Measurements from ENCODE around the gene TBC1D9. TPM values are rescaled to one million over a fixed set of nuclear protein-coding genes. Genes with fewer than 3 reads are reported as not detected.

TBC1D9 gene
- total RNA-seq, 6 experiments from 2014 or later = 6.6 to 17.9 (median 9.4) TPM

DNA sequence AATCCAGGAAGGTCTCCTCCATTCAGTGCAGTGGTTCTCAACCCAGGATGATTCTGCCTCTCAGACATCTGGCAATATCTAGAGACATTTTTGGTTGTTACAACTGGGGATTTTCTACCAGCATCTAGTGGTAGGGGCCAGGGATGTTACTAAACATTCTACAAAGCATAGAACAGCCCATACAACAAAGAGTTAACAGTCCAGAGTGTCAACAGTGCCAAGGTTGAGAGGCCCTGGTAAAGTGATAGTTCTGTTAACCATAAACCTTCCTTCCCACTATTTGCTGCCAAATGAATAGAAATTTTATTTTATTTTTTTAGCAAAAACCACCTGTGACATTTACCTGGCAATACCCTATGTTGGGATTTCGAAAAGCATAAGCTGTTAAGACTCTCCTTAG lies 94.6 kb downstream of the TBC1D9 start:
- no peaks in the 10 kb centered on the region for H3K4me1 ChIP-seq
- ATAC-seq (no peak), DNase-seq (no peak)
- H3K9me3 ChIP-seq = no peaks in the 10 kb centered on the region
- H3K4me3 ChIP-seq = no peak overlapping the region
- no peaks in the 10 kb centered on the region for H3K27me3 ChIP-seq
- peaks cover 0 to 30% (median under 1%) of the 10 kb centered on the region in 4 donors for H3K36me3 ChIP-seq
- H3K27ac ChIP-seq = no peak overlapping the region
- WGBS (ENCODE audit: insufficient coverage, low coverage, low lambda C conversion rate, missing lambda C conversion rate) = 73% methylated on average over 1 of the region's 1 CpG
- no peak for TF ChIP-seq CTCF (IDR thresholded peaks at IDR 0.05)
- TF ChIP-seq POLR2A (IDR thresholded peaks at IDR 0.05) = no peak
- intact Hi-C loops (cut with DNase I) = no loop called here

DNA sequence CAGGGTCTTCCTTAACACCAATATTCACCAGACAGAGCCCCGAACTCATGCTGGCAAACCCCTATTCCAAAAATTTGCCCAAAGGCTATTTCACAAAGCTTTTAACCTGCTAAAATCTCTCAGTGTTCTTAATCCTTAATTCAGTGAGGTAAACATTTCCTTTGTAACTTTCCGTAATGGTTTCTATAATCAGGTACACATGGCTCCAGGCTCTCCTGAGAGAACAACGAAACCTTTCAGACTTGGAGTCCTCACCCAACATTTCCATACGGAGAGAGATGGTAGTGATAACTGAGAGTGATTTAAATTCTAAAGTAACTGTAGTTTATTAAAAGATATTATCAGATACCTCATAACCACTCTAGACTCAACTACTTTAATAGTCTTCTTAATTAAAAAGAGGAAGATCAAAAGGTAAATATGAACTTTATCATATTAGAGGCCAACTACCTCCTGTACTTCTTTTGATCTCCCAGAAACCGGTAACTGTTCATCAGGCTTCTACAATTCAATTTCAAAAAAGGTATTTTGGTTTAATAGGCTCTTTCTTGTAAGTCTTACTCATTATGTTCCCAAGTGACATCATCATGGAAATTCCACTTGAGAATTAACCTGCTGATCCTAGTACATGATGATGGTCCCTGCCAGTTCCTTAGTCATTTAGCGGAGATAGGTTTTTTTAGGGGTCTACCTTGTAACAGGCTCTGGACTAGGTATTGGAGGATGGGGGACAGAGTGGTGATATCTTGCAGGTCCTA lies 96.1 kb downstream of the TBC1D9 start:
- 93% methylated on average over 6 of the region's 6 CpGs for WGBS (ENCODE audit: insufficient coverage, low coverage, low lambda C conversion rate, missing lambda C conversion rate)
- H3K36me3 ChIP-seq = peaks cover 0 to 30% (median under 1%) of the 10 kb centered on the region in 4 donors

DNA sequence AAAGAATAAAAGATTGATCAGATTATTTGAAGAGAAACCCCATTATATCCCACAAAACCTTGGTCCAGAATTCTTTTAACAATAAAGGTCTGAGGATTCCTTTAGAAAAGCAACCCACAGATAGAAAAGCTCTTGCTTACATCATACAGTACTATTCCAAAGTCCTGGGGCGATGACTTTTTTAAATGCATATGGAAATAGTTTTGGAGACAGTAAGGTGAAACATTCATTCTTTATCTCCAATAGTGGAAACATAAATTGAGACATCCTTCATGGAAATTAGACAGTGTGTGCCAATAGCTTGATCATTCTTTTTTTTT lies 101.7 kb downstream of the TBC1D9 start:
- 50% methylated on average over 1 of the region's 1 CpG for WGBS (ENCODE audit: insufficient coverage, low coverage, low lambda C conversion rate, missing lambda C conversion rate)
- H3K36me3 ChIP-seq = peaks cover 0 to 21% (median 0%) of the 10 kb centered on the region in 4 donors
- H3K27me3 ChIP-seq = no peaks in the 10 kb centered on the region
- ATAC-seq (peak in 2 of 4 donors; percentile 25 to 46), DNase-seq (no peak)
- H3K27ac ChIP-seq = peak overlapping the region in 1 of 3 donors; percentile 65
- TF ChIP-seq POLR2A (IDR thresholded peaks at IDR 0.05) (no peak), CTCF (IDR thresholded peaks at IDR 0.05) (no peak)
- no peaks in the 10 kb centered on the region for H3K9me3 ChIP-seq
- H3K4me1 ChIP-seq = no peaks in the 10 kb centered on the region
- intact Hi-C loops (cut with DNase I) = no loop called here
- H3K4me3 ChIP-seq = no peak overlapping the region

More for the DNA sequence above, 96.1 kb downstream of the TBC1D9 start:
- H3K4me1 ChIP-seq = no peaks in the 10 kb centered on the region
- intact Hi-C loops (cut with DNase I) = no loop called here
- ATAC-seq (no peak), DNase-seq (no peak)
- no peak overlapping the region for H3K27ac ChIP-seq
- no peak overlapping the region for H3K4me3 ChIP-seq
- no peak for TF ChIP-seq POLR2A (IDR thresholded peaks at IDR 0.05)
- TF ChIP-seq CTCF (IDR thresholded peaks at IDR 0.05) = no peak
- no peaks in the 10 kb centered on the region for H3K27me3 ChIP-seq
- no peaks in the 10 kb centered on the region for H3K9me3 ChIP-seq

DNA sequence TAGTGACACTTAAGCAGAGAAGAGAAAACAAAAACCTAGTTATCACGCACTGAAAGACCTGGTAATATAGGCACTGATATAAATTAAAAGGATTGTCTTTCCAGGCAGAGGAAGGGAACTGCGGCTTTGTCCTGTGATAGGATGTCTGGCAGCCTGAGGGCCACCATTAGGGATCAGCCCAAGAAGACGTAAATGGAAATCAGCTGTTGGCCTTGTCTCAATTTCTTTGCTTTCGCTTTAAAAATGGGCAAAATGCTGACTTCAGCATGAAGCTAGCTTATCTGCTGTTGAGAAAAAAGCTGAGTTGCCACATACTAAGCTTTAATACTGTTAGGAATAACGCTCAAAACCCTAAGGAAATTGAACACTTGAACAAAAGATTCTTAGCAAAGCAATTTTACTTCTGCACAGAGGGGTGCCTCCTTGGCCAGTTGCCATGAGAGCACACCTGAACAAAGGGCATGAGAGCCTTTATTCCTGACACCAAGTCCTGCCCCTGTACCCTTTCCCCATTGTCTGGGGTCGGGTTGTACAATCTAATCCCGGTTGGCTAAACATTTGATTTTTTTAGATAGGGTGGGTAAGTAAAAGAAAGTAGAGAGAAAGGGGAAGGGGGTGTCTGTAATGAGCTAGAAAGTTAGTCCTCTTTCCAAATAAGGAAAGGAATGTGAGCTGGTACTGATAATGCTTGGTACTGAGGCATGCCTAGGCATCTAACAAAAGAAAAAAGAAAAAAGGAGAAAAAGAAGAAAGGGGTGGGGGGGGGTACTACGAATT lies 102.3 kb downstream of the TBC1D9 start:
- Histone ChIP-seq H3K4me3 (peak overlapping the region in 2 of 3 donors; percentile 13 to 36), H3K9me3 (no peaks in the 10 kb centered on the region), H3K4me1 (no peaks in the 10 kb centered on the region), H3K27ac (peak overlapping the region; percentile 17 to 65 (median 35)), H3K36me3 (peaks cover 0 to 16% (median 0%) of the 10 kb centered on the region in 4 donors), H3K27me3 (no peaks in the 10 kb centered on the region)
- TF ChIP-seq CTCF (IDR thresholded peaks at IDR 0.05) (no peak), POLR2A (IDR thresholded peaks at IDR 0.05) (no peak)
- intact Hi-C loops (cut with DNase I) = no loop called here
- 26% methylated on average over 8 of the region's 8 CpGs for WGBS (ENCODE audit: insufficient coverage, low coverage, low lambda C conversion rate, missing lambda C conversion rate)
- ATAC-seq (peak; percentile 88 to 94 (median 90)), DNase-seq (no peak)

Measured in right lobe of liver (tissue), 6 donors.